ENCODE results near the gene RBP5. TPM values are rescaled to one million over a fixed set of nuclear protein-coding genes. Genes with fewer than 3 reads are reported as not detected.

RBP5 gene
- total RNA-seq, 2 experiments from 2014 or later, result not detected

Other genes starting within 250 kb of the RBP5 start
- 1 to 10 TPM; 6.4 to 7.0 TPM for gene LRRC23, start 224.1 kb downstream of the RBP5 start, total RNA-seq
- gene ENO2, start 214.3 kb downstream of the RBP5 start, total RNA-seq, result 100 to 1,000 TPM; 301 to 317 TPM
- 10 to 100 TPM; 32.2 to 32.4 TPM for gene ATN1, start 200.9 kb downstream of the RBP5 start, total RNA-seq
- not detected for gene RNU7-1, start 185.1 kb downstream of the RBP5 start, total RNA-seq
- 100 to 1,000 TPM; 189 to 208 TPM for gene C12orf57, start 184.9 kb downstream of the RBP5 start, total RNA-seq
- 100 to 1,000 TPM; 335 to 483 TPM for gene PTPN6, start 177.5 kb downstream of the RBP5 start, total RNA-seq
- 100 to 1,000 TPM; 398 to 502 TPM for gene PHB2, start 158.2 kb downstream of the RBP5 start, total RNA-seq
- 100 to 1,000 TPM in 1 of 2 experiments, 10 to 100 TPM in 1; 85.0 to 106 TPM for gene EMG1, start 158.0 kb downstream of the RBP5 start, total RNA-seq
- 10 to 100 TPM; 20.8 to 28.0 TPM for gene LPCAT3, start 110.4 kb downstream of the RBP5 start, total RNA-seq
- gene C1S, start 68.2 kb downstream of the RBP5 start, total RNA-seq, result 1 to 10 TPM; 2.4 to 2.8 TPM
- 1 to 10 TPM; 1.4 to 2.2 TPM for gene C1R, start 36.4 kb downstream of the RBP5 start, total RNA-seq
- 10 to 100 TPM; 17.3 to 18.9 TPM for gene C1RL, start 19.7 kb downstream of the RBP5 start, total RNA-seq
- 10 to 100 TPM; 28.2 to 37.9 TPM for gene CLSTN3, start 1.5 kb upstream of the RBP5 start, total RNA-seq
- 10 to 100 TPM; 25.4 to 38.8 TPM for gene PEX5, start 60.8 kb upstream of the RBP5 start, total RNA-seq
- gene ACSM4, start 175.2 kb upstream of the RBP5 start, total RNA-seq, result not detected